GM21515 (cell line): Measurements from ENCODE around the gene RNF103.

Source experiments
- ATAC-seq: cut with Tn5 transposase; IDR thresholded peaks from one replicate; pipeline ENCODE4 v1.9.1; 2021; ENCODE audit not compliant: unreplicated experiment

Gene RNF103

GRCh38 chr2:86570059-86570458 is 53.6 kb downstream of the RNF103 start:
- ATAC-seq: no peak

- ATAC-seq: no peak
These were observed 56.9 kb downstream of the RNF103 start for GRCh38 chr2:86566821-86567190.

GRCh38 chr2:86566158-86566820 is 57.4 kb downstream of the RNF103 start:
- no peak for ATAC-seq

- no peak for ATAC-seq
These were observed 60.0 kb downstream of the RNF103 start for GRCh38 chr2:86563650-86564061.

- peak; percentile 91 for ATAC-seq
These were observed 60.6 kb downstream of the RNF103 start, which contains the start of gene CHMP3 for GRCh38 chr2:86562922-86563649. Gene CHMP3 (minus strand): TSS chr2:86563443. CDS start chr2:86563348, 95 bp downstream.

- ATAC-seq: peak; percentile 13
These were observed 61.2 kb downstream of the RNF103 start for GRCh38 chr2:86562485-86562921.

GRCh38 chr2:86557836-86558235 is 65.8 kb downstream of the RNF103 start:
- no peak for ATAC-seq

- no peak for ATAC-seq
These were observed 67.2 kb downstream of the RNF103 start for GRCh38 chr2:86556508-86556907.
